HG03342 (cell line): ENCODE results near the gene NLE1.
"Not testable (repeated sequence)": the region's sequence is repeated elsewhere in the genome, so short reads cannot be mapped to it uniquely, and the experiment has no call there.

Experiments used
- ATAC-seq: cut with Tn5 transposase; IDR thresholded peaks from one replicate; pipeline ENCODE4 v1.9.1; 2021; ENCODE audit warnings: mild to moderate bottlenecking, moderate library complexity; ENCODE audit not compliant: unreplicated experiment

NLE1 gene

GRCh38 chr17:35162755-35163154, 20.7 kb upstream of the NLE1 start:
- ATAC-seq: no peak

DNA sequence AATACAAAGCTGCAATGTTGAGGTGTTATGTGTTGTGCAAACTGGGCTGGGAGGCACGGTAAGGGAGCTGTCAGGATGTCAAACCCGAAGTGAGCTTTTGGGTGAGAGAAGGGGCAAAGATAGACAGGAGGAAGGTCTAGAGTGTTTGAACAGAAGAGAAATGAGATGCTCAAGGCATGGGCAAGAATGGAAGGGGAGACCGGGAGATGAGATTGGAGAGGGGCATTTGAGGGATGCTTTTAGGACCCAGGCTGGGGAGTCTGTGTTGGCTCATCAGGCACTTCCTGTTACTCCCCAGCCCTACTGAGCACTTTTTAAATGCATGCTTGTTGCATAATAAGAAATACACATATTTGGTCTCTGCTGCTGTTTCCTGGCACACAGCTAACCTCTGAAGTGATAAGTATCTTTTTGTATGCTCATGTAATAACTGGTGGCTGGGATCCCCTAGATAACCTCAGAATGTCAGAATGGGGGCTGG, 19.2 kb upstream of the NLE1 start:
- no peak for ATAC-seq

DNA sequence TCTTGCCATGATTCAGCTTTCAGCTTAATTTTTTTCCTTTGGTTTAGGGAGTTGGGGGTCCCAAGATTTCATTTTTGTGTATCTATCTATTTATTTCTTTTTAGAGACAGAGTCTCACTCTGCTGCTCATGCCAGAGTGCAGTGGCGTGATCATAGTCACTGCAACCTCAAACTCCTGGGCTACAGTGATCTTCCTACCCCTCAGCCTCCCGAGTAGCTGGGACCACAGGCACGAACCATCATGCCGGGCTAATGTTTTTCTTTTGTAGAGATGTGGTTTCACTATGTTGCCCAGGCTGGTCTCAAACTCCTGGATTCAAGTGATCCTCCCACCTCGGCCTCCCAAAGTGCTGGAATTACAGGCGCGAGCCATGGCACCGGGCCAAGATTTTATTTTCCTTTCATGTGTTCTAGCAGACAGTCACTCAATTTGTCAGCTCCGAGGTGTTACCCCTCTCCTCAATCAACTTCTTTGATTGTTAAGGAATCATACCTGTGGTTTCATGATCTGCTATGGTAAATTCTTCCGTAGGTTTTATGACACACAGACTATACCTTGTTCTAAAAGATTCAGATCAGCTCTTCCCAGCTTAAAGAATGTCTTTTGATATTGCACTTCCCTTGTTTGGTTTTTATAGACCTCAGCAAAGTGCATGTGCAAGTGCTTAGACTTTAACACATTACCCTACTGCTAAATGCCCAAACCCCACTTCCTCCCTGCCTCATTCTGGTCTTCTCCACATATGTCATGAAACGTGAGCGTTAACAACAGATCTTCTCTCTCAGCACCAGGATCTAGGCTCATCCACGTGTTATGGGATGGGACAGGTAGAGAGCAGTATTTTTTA, 18.5 kb upstream of the NLE1 start:
- ATAC-seq: no peak

GRCh38 chr17:35159940-35160339, 17.8 kb upstream of the NLE1 start:
- ATAC-seq: no peak

DNA sequence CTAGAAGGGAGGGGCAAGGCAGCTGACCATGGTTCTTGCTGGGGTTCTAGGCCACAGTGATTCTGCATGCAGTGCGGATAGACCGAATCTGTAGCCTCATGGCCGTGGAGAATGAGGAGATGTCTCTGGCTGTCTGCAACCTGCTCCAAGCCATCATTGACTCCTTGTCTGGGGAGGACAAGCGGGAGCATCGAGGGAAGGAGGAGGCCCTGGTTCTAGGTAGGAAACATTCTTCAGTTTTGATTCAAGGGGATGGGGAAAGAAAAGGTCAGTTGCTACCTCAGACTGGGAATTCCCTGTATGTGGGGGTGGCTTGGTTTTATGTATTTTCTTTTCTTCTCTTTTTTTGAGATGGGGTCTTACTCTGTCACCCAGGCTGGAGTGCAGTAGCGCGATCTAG, 13.1 kb upstream of the NLE1 start:
- ATAC-seq: no peak

GRCh38 chr17:35154196-35155165, 12.4 kb upstream of the NLE1 start:
- no peak for ATAC-seq

DNA sequence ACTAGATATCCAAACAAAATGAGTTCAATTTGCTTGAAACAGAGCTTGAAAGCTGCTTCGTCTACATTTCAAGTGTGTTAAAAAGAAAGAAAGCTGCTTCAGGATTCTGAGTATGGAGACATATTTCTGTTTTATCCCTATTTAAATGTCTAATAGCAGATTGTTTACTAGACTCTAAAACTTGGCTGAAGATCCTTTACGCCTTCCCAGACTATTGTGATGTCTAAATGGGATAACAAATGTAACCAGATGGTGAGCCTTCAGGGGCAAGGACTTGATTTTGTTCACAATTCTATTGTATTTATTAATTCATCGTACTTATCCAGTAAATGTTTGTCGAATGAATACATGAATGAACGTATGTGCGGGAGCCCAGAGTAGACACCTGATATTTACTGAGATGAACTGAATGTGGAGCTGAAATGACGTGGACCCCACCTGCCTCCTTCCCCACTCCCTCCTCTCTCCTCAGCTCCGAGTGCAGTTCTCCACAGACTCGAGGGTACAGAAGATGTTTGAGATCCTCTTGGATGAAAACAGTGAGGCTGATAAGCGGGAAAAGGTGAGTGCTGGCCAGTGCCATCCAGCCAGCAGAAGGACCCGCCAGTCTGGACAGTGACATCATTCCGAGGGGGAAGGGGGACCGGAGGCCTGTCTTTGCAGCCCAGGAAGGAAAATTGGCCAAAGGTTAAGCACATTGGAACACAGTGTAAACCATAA, 10.5 kb upstream of the NLE1 start:
- no peak for ATAC-seq

GRCh38 chr17:35151080-35151479, 9.0 kb upstream of the NLE1 start:
- ATAC-seq: not testable (repeated sequence)

DNA sequence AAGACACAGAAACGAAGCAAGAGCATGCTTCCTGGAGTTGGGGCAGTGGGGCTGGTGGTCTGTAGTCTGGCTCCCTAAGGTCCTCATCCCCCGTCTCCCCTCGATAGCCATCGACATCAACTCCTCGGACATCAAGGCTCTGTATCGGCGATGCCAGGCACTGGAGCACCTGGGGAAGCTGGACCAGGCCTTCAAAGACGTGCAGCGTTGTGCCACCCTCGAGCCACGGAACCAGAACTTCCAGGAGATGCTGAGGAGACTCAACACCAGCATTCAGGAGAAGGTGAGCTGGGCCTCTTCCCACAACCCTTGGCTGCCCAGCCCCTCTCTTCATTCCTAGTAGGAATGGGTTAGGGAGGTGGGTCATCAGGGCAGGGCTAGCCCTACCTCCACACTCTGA, 7.8 kb upstream of the NLE1 start:
- ATAC-seq: no peak

- ATAC-seq: no peak
Observed at GRCh38 chr17:35148144-35148543, 6.0 kb upstream of the NLE1 start.

DNA sequence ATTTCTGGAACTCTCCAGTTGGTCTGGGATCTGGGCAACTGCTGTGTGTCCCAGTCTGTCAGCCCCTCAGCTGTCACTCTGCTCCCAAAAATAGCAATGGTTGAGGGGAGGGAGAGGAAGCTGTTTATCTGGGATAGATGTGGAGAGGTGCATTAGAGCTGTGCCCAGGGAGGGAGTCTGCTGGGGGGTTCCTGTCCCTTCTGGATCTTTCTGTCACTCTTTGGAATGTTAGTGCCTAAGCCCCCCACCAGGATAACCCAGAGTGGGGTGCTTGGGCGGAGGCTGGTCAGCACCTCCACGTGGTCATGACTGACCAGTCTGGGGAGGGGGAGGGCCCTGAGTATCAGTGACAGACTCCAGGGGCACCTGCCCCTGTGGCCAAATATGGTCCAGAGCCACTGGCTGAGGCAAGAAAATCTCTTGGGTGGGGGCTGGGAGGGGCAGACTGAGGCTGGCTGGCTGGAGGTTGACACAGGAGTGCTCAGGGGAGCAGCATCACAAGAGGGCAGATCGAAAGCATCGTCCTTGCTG, 5.3 kb upstream of the NLE1 start, which contains the start of gene UNC45B:
Gene UNC45B (plus strand): TSS at position 443 of the 531 bp plus-strand sequence. CDS start 447 bp downstream, outside the sequence.
- ATAC-seq: no peak

GRCh38 chr17:35146214-35146833, 4.2 kb upstream of the NLE1 start:
- ATAC-seq: no peak

DNA sequence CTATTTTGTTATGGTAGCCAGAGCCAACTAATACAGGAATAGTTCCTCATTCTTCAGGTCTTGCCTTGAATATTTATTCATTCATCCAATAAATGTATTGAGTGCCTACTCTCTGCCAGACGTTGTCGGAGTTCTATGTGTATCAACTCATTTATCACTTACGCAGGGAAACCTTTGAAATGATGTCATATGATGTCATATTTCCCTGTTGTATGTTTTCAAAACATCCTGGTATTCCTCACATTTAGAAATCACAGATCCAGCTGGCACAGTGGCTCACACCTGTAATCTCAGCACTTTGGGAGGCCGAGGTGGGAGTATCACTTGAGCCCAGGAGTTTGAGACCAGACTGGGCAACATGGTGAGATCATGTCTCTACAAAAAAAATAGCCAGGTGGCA, 2.7 kb upstream of the NLE1 start:
- ATAC-seq: no peak

DNA sequence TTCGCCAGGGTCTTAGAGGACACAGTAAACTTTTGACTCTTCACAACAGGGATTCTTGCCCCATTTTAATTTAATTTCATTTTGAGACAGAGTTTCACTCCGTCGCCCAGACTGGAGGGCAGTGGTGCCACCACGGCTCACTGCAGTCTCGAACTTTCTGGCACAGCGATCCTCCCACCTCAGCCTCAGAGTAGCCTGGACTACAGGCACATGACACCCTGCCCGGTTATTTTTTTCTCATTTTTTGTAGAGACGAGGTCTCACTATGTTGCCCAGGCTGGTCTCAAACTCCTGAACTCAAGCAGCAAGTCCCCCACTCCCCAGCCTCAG, 329 bp upstream of the NLE1 start:
- no peak for ATAC-seq

GRCh38 chr17:35138218-35138617, 3.9 kb downstream of the NLE1 start:
- ATAC-seq: no peak

DNA sequence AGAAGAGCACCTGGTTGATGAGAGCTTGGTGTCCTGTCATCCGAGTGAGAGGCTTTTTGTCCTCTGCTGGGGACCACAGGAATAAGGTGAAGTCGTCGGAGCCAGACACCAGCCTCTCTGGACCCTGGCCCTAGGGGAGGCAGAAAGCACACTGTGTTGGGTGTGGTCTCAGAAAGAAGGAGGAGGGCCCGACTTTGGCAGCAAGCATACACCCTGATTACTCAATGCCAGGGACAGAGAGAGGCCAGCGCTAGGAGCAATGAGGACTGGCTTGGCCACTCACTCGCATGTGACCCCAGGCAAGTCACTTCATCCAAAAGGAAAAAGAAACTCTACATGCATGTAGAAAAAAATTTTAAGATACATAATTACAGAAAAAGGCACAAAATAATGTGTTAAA, 6.8 kb downstream of the NLE1 start:
- ATAC-seq: no peak

- ATAC-seq: no peak
Observed at GRCh38 chr17:35132816-35133550, 9.1 kb downstream of the NLE1 start.

DNA sequence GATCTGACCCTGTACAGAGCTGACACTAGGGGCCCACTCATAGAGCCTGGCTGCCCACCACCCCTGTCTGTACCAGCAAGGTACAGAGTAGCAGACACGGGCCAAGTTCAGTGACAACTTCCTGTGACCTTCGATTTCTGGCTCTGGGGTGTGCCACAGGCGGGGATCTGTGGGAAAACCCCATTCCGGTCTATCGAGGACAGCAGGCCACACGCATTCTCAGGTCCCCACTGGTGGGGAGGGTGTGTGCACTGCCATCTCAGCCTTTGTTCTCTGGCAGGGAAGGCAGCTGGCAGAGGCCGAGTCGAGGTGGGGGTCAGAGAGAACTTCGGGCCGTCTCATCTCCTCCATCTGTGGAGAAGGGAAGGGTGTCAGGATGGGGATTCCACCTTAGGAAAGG, 10.0 kb downstream of the NLE1 start:
- ATAC-seq: no peak

GRCh38 chr17:35130392-35130791, 11.7 kb downstream of the NLE1 start:
- ATAC-seq: no peak

GRCh38 chr17:35129973-35130351, 12.1 kb downstream of the NLE1 start:
- ATAC-seq: no peak
